GM21576 (cell line): ENCODE results near the gene ADPRH.
A peak's percentile ranks its signal among the peaks of the same experiment; 100 is the strongest.
"Not testable (repeated sequence)": the region's sequence is repeated elsewhere in the genome, so short reads cannot be mapped to it uniquely, and the experiment has no call there.

Experiments
- ATAC-seq: cut with Tn5 transposase; IDR thresholded peaks from one replicate; pipeline ENCODE4 v1.9.1; 2021; ENCODE audit warnings: mild to moderate bottlenecking, moderate library complexity; ENCODE audit not compliant: unreplicated experiment

The ADPRH gene

DNA sequence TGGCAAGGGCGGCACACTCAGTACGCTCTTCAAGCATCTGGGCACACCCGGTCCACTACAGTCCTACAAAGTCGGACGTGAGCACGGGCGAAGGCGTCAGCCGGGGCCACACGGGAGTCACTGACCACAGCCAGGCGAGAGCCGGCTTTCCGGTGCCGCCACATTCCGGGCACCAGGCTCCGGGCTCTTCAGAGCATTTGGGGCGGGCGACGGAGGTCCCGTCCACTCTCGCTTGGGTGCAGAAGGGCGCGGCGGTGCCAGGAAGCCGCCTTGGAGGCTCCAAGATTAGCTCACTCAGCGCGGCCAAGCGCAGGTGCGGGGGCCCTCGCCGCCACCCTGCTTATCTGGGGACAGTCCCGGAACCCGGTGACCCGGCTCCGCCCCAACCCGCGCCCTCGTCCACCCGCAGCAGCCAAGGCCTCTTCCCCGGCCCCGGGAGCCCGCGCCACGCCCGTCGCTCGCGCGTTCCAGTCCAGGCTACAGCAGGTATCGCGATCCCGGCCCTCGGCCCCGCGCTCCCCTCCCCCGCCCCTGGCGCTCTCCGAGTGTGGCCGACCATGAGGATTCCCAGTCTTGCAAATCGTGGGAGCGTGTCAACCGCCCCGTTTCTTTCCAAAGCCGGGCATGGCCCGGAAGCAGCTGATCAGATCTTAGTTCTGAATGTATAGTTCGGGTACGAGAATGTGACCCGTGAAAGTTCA is at the start of gene ADPRH:
Gene ADPRH, plus strand, starts transcription at position 127 of the 701 bp plus-strand sequence. CDS start 2,678 bp downstream, outside the sequence.
- peak; percentile 60 for ATAC-seq

- ATAC-seq, result no peak
Measured at GRCh38 chr3:119529883-119530282, 49.4 kb upstream of the ADPRH start.

DNA sequence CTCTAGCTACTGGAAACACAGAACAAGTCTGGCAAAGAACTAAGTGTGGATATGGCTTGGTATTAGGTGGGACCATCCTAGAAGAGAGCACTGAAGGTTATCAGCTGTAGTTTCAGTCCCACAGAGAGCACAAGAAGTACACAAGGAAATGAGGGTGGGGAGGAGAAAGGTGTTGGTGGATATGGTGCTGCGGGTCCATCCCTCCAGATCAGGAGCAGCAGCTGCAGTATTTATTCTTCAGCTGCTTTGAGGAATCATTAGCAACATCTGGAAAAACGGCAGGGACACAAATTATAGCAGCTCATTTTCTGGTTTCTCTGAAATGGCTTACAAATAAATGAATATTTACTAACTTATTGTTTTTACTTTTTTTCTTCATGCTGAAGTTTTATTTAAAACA is 48.8 kb upstream of the ADPRH start:
- no peak for ATAC-seq

- ATAC-seq, result no peak
Measured at GRCh38 chr3:119531151-119531550, 48.1 kb upstream of the ADPRH start.

DNA sequence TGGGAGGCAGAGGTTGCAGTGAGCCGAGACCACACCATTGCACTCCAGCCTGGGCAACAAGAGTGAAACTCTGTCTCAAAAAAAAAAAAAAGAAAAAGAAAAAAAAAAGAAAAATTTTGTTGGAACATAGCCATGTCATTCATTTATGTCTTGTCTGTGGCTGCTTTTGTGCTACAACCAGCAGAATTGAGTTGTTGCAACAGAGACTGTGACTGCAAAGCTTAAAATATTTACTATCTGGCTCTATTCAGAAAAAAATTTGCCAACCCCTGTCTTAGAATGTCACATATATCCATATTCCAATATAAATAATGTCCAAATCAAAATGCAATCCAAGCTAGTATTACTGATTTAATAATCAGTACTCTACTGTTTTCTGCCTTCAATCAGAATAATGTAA is 45.0 kb upstream of the ADPRH start:
- ATAC-seq, result no peak

- ATAC-seq, result no peak
Measured at GRCh38 chr3:119536757-119537156, 42.5 kb upstream of the ADPRH start.

DNA sequence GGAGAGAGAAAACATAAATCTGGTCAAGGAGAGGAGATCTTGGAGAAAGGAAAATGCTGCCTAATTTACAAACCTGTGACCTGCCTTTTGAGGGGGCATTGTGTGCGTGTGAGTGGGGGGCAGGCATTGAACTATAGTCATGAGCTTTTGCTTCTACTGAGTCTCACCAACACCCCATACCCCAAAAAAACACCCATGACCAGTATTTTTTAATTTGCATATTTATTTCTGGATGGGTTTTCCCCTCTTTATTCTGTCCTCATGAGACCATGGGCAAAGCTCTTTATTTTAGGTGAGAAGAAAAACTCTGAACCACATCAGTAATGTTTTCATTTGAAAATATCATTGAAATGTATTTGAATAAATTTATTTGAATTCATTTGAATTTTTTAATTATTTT is 40.5 kb upstream of the ADPRH start:
- ATAC-seq, result no peak

- no peak for ATAC-seq
Measured at GRCh38 chr3:119541547-119541946, 37.7 kb upstream of the ADPRH start.

- ATAC-seq, result no peak
Measured at GRCh38 chr3:119542168-119542767, 37.0 kb upstream of the ADPRH start.

GRCh38 chr3:119543147-119543546 is 36.1 kb upstream of the ADPRH start:
- no peak for ATAC-seq

DNA sequence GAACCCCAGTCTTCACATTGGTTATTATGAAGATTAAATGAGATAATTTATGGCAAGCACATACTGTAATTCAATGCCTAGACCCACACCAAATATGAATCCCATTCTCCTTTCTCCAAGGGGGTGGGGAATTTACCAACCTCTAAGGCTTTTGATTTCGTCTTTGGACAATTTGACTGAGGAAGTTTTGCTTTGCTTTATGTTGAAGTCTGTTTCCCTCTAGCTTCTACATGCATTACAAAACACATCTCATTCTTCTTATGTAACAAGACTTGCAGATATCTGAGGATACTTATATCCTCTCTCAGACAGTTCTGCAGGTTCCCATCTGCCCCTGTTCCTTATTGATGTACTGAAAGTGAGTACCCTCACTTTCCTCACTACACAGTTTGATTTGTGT is 32.1 kb upstream of the ADPRH start:
- no peak for ATAC-seq

- ATAC-seq, result no peak
Measured at GRCh38 chr3:119548341-119548740, 31.0 kb upstream of the ADPRH start.

DNA sequence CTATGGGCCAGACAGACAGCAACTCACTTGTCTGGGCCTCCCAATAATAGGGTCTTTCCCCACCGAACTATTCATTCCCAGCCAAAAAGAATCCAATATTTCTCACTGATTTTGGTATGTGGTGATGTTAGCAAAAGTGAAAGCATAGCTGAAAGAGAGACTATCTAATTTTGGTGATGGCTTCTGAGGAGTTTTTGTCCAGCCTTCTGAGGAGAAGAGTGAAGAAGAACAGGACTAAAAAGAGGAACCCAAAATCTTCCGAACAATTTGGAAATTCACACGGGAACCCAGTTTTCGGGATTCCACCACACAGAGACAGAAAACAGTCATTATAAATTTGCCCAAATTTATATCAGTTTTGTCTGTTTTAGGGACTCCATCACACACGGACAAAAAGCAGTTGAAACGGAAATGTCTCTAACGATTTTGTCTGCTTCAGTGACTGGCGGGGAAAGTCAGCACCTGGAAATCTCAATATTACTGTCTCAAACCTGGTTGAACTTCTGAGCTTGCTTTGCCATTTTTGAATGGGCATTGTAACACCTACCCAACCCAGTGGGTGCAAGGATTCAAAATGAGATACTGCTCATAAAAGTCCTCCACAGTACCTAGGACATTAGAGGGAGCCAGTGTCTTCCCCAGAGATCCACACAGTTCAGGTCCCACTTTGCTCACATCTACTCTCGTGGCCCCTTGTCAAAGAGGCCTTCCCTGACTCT is 28.9 kb upstream of the ADPRH start:
- ATAC-seq, result peak; percentile 32

DNA sequence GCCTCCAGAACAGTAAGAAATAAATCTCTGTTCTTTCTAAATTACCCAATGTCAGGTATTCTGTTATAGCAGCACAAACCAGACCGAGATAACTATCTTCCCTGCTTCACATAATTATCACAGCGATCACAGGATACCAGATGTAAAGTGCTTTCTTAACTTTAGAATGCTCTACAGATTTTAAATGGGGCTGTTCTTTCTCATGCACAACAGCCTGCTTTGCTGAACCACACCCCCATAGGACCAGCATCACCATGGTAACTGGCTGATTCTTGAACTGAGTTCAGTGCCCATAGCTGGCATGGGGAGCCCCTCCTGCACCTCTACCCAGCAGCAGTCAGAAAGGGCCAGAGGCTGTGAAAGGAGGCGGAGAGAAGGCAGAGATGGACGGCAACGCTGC is 27.7 kb upstream of the ADPRH start:
- ATAC-seq, result no peak

- not testable (repeated sequence) for ATAC-seq
Measured at GRCh38 chr3:119552928-119553327, 26.4 kb upstream of the ADPRH start.

DNA sequence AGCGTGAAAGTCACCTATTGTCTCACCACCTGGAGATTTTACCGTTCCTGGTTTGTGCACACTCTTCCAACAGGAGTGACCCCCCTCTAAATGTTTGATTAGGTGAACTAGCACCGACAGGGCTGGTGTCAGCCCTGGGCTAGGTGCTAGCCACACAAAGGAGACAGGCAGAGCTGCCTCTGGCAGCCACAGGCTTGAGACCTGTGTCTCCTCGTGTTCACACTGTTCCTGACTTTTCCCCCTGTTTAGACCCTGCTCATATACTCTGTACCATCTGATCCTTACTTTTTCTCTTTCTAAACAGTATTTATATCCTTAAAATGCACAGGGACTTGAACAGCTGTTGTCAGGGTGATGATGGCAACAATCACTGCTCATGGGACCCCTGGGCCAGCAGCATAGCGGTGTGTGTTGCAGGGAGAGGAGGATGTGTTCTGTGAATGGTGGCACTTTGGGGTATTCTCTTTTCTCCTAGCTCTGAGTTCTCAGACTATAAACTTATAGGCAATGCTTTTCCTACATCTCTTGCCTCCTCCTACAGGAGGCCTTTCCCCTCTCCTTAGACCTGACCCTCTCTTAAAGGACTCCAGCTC is 25.4 kb upstream of the ADPRH start:
- no peak for ATAC-seq

GRCh38 chr3:119555309-119555735 is 24.0 kb upstream of the ADPRH start:
- no peak for ATAC-seq

GRCh38 chr3:119555929-119556328 is 23.4 kb upstream of the ADPRH start:
- ATAC-seq, result no peak

- no peak for ATAC-seq
Measured at GRCh38 chr3:119557192-119557876, 22.0 kb upstream of the ADPRH start.

DNA sequence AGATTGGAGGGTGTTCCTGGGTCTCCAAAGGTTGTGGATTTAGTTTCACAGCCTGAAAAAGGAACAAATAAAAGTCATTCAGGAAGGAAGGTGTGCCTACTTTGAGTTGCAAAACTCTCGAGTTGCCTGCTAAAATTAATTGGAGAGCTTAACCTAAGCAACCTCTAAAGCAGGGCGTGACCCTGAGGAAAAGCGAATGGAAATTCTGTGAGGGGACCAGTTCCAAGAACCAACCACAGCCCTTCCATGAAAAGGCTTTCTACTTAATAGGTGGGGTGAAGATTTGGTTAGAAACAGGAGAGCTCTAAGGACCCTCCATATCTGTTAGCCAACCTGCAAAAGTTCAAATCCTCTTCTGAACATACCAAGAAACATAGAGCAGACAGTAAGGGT is 21.4 kb upstream of the ADPRH start:
- ATAC-seq, result no peak
